ENCODE data around the gene POC1A. TPM values are rescaled to one million over a fixed set of nuclear protein-coding genes. Genes with fewer than 3 reads are reported as not detected.

The POC1A gene
- total RNA-seq, 1 donor = 1.8 TPM

DNA sequence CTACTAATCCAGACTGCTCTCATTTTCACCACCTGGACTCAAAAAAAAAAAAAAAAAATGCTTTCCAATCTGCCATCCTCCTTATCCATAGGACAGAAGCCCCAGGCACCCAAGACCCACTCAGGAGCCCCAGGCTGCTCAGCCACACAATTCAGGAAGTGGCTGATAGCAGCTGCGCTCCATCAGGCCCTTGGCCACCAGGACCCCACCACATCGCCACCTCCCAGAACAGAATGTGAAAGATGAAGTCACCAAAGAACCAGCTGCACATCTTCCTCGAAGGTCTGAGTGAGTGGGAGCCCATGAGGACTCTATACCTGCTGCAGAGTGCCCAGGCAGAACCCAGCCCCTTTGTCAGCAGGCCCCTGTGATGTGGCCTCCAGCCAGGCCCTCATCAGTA lies 19.5 kb downstream of the POC1A start:
- no peaks in the 10 kb centered on the region for H3K36me3 ChIP-seq (ENCODE audit: insufficient read depth, low read length)
- no peaks in the 10 kb centered on the region for H3K9me3 ChIP-seq (ENCODE audit: low read depth, low read length)
- peaks cover 4% of the 10 kb centered on the region for H4K20me1 ChIP-seq (ENCODE audit: insufficient read depth, low read length)
- no peak overlapping the region for H3K4me3 ChIP-seq (ENCODE audit: insufficient read depth, low read length)
- H3K4me1 ChIP-seq (ENCODE audit: insufficient read depth, low read length) = no peaks in the 10 kb centered on the region
- no peak overlapping the region for H3K4me2 ChIP-seq (ENCODE audit: insufficient read depth, low read length)
- H2AFZ ChIP-seq (ENCODE audit: low read length) = no peak overlapping the region
- TF ChIP-seq, protein P1, sequence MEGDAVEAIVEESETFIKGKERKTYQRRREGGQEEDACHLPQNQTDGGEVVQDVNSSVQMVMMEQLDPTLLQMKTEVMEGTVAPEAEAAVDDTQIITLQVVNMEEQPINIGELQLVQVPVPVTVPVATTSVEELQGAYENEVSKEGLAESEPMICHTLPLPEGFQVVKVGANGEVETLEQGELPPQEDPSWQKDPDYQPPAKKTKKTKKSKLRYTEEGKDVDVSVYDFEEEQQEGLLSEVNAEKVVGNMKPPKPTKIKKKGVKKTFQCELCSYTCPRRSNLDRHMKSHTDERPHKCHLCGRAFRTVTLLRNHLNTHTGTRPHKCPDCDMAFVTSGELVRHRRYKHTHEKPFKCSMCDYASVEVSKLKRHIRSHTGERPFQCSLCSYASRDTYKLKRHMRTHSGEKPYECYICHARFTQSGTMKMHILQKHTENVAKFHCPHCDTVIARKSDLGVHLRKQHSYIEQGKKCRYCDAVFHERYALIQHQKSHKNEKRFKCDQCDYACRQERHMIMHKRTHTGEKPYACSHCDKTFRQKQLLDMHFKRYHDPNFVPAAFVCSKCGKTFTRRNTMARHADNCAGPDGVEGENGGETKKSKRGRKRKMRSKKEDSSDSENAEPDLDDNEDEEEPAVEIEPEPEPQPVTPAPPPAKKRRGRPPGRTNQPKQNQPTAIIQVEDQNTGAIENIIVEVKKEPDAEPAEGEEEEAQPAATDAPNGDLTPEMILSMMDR (IDR thresholded peaks at IDR 0.05; ENCODE audit: extremely low read depth, low read depth, low read length) = no peak
- DNase-seq (ENCODE audit: insufficient read length, low spot score, missing footprints) = peak; percentile 15
- no peak overlapping the region for H3K27ac ChIP-seq (ENCODE audit: low read depth, low read length)
- H3K27me3 ChIP-seq (ENCODE audit: insufficient read depth, low read length) = no peaks in the 10 kb centered on the region
- H3K79me2 ChIP-seq (ENCODE audit: insufficient read depth, low read length) = no peaks in the 10 kb centered on the region

DNA sequence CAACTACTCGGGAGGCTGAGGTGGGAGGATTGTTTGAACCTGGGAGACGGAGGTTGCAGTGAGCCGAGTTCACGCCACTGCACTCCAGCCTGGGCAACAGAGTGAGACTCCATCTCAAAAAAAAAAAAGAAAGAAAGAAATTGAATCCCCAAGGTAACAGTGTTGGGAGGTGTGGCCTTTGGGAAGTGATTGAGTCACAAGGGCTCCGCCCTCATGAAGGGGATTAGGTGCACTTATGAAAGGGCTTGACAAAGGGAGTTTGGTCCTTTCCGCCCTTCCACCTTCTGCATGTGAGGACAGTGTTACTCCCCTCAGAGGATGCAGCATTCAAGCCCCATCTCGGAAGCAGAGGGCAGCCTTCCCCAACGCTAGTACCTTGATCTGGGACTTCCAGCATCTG lies 21.3 kb downstream of the POC1A start:
- Histone ChIP-seq H3K4me3 (ENCODE audit: insufficient read depth, low read length) (no peak overlapping the region), H2AFZ (ENCODE audit: low read length) (no peak overlapping the region), H3K36me3 (ENCODE audit: insufficient read depth, low read length) (peaks cover 4% of the 10 kb centered on the region), H3K27me3 (ENCODE audit: insufficient read depth, low read length) (no peaks in the 10 kb centered on the region), H3K4me1 (ENCODE audit: insufficient read depth, low read length) (peaks cover 5% of the 10 kb centered on the region), H3K27ac (ENCODE audit: low read depth, low read length) (no peak overlapping the region), H3K79me2 (ENCODE audit: insufficient read depth, low read length) (no peaks in the 10 kb centered on the region), H3K4me2 (ENCODE audit: insufficient read depth, low read length) (no peak overlapping the region), H4K20me1 (ENCODE audit: insufficient read depth, low read length) (peaks cover 4% of the 10 kb centered on the region), H3K9me3 (ENCODE audit: low read depth, low read length) (no peaks in the 10 kb centered on the region)
- TF ChIP-seq, protein P1 (IDR thresholded peaks at IDR 0.05; ENCODE audit: extremely low read depth, low read depth, low read length) = no peak
- no peak for DNase-seq (ENCODE audit: insufficient read length, low spot score, missing footprints)

DNA sequence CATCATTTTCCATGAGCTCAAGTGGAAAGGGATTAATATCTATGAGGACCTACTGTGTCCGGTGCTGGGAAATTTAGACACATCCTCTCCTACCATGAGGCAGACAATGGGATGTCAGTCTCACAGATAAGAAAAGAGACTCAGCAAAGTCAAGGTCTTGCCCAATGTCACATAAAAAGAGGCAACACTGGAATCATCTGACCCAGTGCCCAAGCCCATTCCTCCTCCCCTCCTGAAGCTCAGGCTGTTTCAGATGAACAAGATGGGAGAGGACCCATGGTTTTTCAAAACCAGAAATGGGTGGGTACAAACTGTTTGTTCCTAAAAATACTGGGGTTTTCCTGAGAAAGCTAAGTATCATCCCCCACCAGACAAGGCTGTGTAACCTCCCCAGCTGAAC lies 22.2 kb downstream of the POC1A start:
- Histone ChIP-seq H4K20me1 (ENCODE audit: insufficient read depth, low read length) (peaks cover 4% of the 10 kb centered on the region), H3K36me3 (ENCODE audit: insufficient read depth, low read length) (peaks cover 4% of the 10 kb centered on the region), H3K4me2 (ENCODE audit: insufficient read depth, low read length) (no peak overlapping the region), H3K27me3 (ENCODE audit: insufficient read depth, low read length) (no peaks in the 10 kb centered on the region), H2AFZ (ENCODE audit: low read length) (no peak overlapping the region), H3K27ac (ENCODE audit: low read depth, low read length) (no peak overlapping the region), H3K79me2 (ENCODE audit: insufficient read depth, low read length) (no peaks in the 10 kb centered on the region), H3K4me1 (ENCODE audit: insufficient read depth, low read length) (peaks cover 6% of the 10 kb centered on the region), H3K9me3 (ENCODE audit: low read depth, low read length) (no peaks in the 10 kb centered on the region), H3K4me3 (ENCODE audit: insufficient read depth, low read length) (no peak overlapping the region)
- TF ChIP-seq, protein P1 (IDR thresholded peaks at IDR 0.05; ENCODE audit: extremely low read depth, low read depth, low read length) = no peak
- DNase-seq (ENCODE audit: insufficient read length, low spot score, missing footprints) = peak; percentile 8

DNA sequence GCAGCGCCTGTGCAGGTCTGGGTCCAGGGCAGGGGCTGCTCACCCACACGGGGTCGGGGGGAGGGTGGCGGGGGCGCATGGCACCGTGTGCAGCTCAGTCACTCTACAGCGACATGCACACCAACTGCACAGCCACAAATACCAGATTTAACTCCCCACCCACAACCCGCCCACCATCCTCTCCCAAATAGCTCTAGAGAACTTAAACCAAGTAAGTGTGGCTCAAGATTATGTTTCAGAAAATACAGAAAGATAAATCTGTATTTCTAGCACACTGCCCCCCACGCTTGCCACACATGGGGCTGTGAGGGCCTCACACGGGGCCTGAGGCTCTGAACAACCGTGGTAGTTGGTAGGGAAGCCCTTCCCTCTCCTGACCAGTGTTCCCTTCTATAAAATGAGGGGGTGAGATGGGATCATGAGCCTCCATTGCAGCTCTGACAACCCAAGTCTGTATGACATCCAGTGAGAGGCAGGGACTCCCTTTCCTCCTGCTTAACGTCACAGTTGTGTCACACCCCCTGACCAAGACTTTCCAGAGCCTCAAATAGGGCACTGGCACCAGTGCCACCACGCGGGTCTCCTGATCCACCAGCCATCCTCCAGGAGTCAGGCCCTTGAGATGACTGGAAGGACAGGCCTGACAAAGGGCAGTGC lies 23.1 kb downstream of the POC1A start:
- Histone ChIP-seq H3K4me2 (ENCODE audit: insufficient read depth, low read length) (no peak overlapping the region), H3K9me3 (ENCODE audit: low read depth, low read length) (no peaks in the 10 kb centered on the region), H3K27me3 (ENCODE audit: insufficient read depth, low read length) (no peaks in the 10 kb centered on the region), H3K27ac (ENCODE audit: low read depth, low read length) (no peak overlapping the region), H4K20me1 (ENCODE audit: insufficient read depth, low read length) (peaks cover 4% of the 10 kb centered on the region), H3K4me3 (ENCODE audit: insufficient read depth, low read length) (no peak overlapping the region), H3K36me3 (ENCODE audit: insufficient read depth, low read length) (peaks cover 4% of the 10 kb centered on the region), H2AFZ (ENCODE audit: low read length) (peak overlapping the region; percentile 22), H3K4me1 (ENCODE audit: insufficient read depth, low read length) (peaks cover 10% of the 10 kb centered on the region), H3K79me2 (ENCODE audit: insufficient read depth, low read length) (no peaks in the 10 kb centered on the region)
- peak; percentile 76 for DNase-seq (ENCODE audit: insufficient read length, low spot score, missing footprints)
- TF ChIP-seq, protein P1 (IDR thresholded peaks at IDR 0.05; ENCODE audit: extremely low read depth, low read depth, low read length) = no peak
